ENCODE data around the gene SIGLEC12.
"Not testable (repeated sequence)": the region's sequence is repeated elsewhere in the genome, so short reads cannot be mapped to it uniquely, and the experiment has no call there.

SIGLEC12 gene

GRCh38 chr19:51466723-51467122, 34.9 kb downstream of the SIGLEC12 start:
- TF ChIP-seq CTCF (conservative IDR thresholded peaks at IDR 0.05; ENCODE audit: low read length): no peak
- H3K4me3 ChIP-seq (ENCODE audit: low read length): no peak overlapping the region
- DNase-seq (ENCODE audit: low read depth): no peak

- H3K4me3 ChIP-seq (ENCODE audit: low read length); DNase-seq (ENCODE audit: low read depth): not testable (repeated sequence)
Observed at GRCh38 chr19:51463976-51464581, 37.5 kb downstream of the SIGLEC12 start.

- H3K4me3 ChIP-seq (ENCODE audit: low read length): no peak overlapping the region
- no peak for DNase-seq (ENCODE audit: low read depth)
- TF ChIP-seq CTCF (conservative IDR thresholded peaks at IDR 0.05; ENCODE audit: low read length): no peak
Observed at GRCh38 chr19:51462681-51463080, 38.9 kb downstream of the SIGLEC12 start.

GRCh38 chr19:51462276-51462675, 39.3 kb downstream of the SIGLEC12 start:
- TF ChIP-seq CTCF (conservative IDR thresholded peaks at IDR 0.05; ENCODE audit: low read length): no peak
- DNase-seq (ENCODE audit: low read depth): no peak
- H3K4me3 ChIP-seq (ENCODE audit: low read length): no peak overlapping the region

- no peak for TF ChIP-seq CTCF (conservative IDR thresholded peaks at IDR 0.05; ENCODE audit: low read length)
- no peak for DNase-seq (ENCODE audit: low read depth)
Observed at GRCh38 chr19:51461723-51462161, 39.9 kb downstream of the SIGLEC12 start.

GRCh38 chr19:51460164-51460992, 41.2 kb downstream of the SIGLEC12 start:
- no peak for DNase-seq (ENCODE audit: low read depth)
- H3K4me3 ChIP-seq (ENCODE audit: low read length): peak overlapping the region; percentile 26
- TF ChIP-seq CTCF (conservative IDR thresholded peaks at IDR 0.05; ENCODE audit: low read length): no peak

More at GRCh38 chr19:51461723-51462161, 39.9 kb downstream of the SIGLEC12 start:
- no peak overlapping the region for H3K4me3 ChIP-seq (ENCODE audit: low read length)

- no peak for DNase-seq (ENCODE audit: low read depth)
- TF ChIP-seq CTCF (conservative IDR thresholded peaks at IDR 0.05; ENCODE audit: low read length): no peak
- H3K4me3 ChIP-seq (ENCODE audit: low read length): no peak overlapping the region
Observed at GRCh38 chr19:51458899-51459505, 42.6 kb downstream of the SIGLEC12 start.
